ENCODE data around the gene SORCS2.

The SORCS2 gene

GRCh38 chr4:7627251-7628250 lies 435.2 kb downstream of the SORCS2 start:
- DNase-seq = no peak

GRCh38 chr4:7628432-7628831 lies 436.1 kb downstream of the SORCS2 start:
- DNase-seq = no peak

- DNase-seq = no peak
Observed at GRCh38 chr4:7629501-7630254, 437.3 kb downstream of the SORCS2 start.

GRCh38 chr4:7630568-7631287 lies 438.4 kb downstream of the SORCS2 start:
- peak; percentile 74 to 87 (median 86) for DNase-seq

- no peak for DNase-seq
Observed at GRCh38 chr4:7631288-7632014, 439.1 kb downstream of the SORCS2 start.

GRCh38 chr4:7632341-7632740 lies 440.0 kb downstream of the SORCS2 start:
- no peak for DNase-seq

GRCh38 chr4:7632971-7633370 lies 440.6 kb downstream of the SORCS2 start:
- no peak for DNase-seq

- DNase-seq = peak; percentile 76 to 88 (median 80)
Observed at GRCh38 chr4:7634661-7635251, 442.4 kb downstream of the SORCS2 start.

GRCh38 chr4:7635445-7636239 lies 443.3 kb downstream of the SORCS2 start:
- peak; percentile 29 to 63 (median 60) for DNase-seq

GRCh38 chr4:7636240-7636508 lies 443.8 kb downstream of the SORCS2 start:
- DNase-seq = no peak

GRCh38 chr4:7637139-7637538 lies 444.8 kb downstream of the SORCS2 start:
- no peak for DNase-seq

GRCh38 chr4:7637971-7638370 lies 445.6 kb downstream of the SORCS2 start:
- DNase-seq = no peak

- DNase-seq = peak; percentile 42 to 66 (median 64)
Observed at GRCh38 chr4:7638489-7638888, 446.2 kb downstream of the SORCS2 start.

- DNase-seq = peak; percentile 87 to 95 (median 93)
Observed at GRCh38 chr4:7638984-7639789, 446.8 kb downstream of the SORCS2 start.

GRCh38 chr4:7640136-7640535 lies 447.8 kb downstream of the SORCS2 start:
- no peak for DNase-seq

- DNase-seq = no peak
Observed at GRCh38 chr4:7641712-7642111, 449.4 kb downstream of the SORCS2 start.

- DNase-seq = peak; percentile 39 to 62 (median 61)
Observed at GRCh38 chr4:7642741-7643458, 450.6 kb downstream of the SORCS2 start.

- no peak for DNase-seq
Observed at GRCh38 chr4:7645158-7645557, 452.8 kb downstream of the SORCS2 start.

GRCh38 chr4:7645956-7646355 lies 453.6 kb downstream of the SORCS2 start:
- no peak for DNase-seq
